Measurements from ENCODE around the gene GADD45G.

DNA sequence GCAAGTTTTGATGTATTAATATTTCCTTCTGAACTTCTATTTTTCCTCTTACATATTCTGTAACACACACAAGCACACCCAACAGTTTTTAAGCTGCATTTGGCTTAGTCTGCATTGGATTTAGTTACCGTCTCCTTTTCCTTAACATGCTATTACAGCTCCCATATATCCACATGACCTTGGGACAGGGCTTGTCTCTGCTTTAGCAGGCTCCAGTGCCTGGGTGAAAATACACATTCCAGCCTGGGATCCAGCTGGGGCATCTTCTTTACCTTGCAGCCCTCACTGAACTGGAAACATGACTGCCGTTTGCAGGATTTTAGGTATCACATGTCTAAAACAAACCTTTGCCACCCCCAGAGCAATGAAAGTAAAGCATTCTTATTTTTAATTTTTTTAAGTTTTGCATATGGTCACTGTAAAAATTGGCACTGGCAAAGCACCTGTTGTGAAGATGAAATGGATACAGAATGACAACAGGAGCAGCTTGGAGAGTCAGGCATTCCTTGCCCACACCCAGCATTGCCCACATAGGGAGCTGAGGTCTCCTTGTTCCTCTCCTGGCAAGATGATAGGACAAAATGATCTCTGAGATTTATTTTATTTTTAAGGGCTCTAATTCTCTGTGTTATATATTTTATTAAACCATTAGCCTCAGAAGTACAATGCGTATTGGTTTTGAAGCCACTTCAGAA lies 4.0 kb downstream of the GADD45G start:
- no peak for TF ChIP-seq FOXP2 (optimal IDR thresholded peaks at IDR 0.05; ENCODE audit: control extremely low read depth, extremely low read length, insufficient read depth)
- TF ChIP-seq POLR2AphosphoS5 (IDR thresholded peaks at IDR 0.05; ENCODE audit: borderline replicate concordance, low read depth, low read length), result no peak
